Measurements from ENCODE around the gene ZNF487.
A peak's percentile ranks its signal among the peaks of the same experiment; 100 is the strongest.

The ZNF487 gene

GRCh38 chr10:43403911-43404703, 32.8 kb upstream of the ZNF487 start (continued):
- TF ChIP-seq ZXDB (tag by site-specific recombination; IDR thresholded peaks at IDR 0.05) (peak; percentile 42; the same call in 1 of the 2 replicates), ZNF610 (tag by site-specific recombination; IDR thresholded peaks at IDR 0.05; ENCODE audit: borderline replicate concordance) (no peak), ZNF645 (tag by site-specific recombination; IDR thresholded peaks at IDR 0.05) (no peak), KLF7 (tag by site-specific recombination; IDR thresholded peaks at IDR 0.05; ENCODE audit: borderline replicate concordance) (peak; percentile 84), WT1 (tag by site-specific recombination; IDR thresholded peaks at IDR 0.05) (0 out of 2 replicates have a peak, but pooled peaks have one; percentile 10), ZEB2 (tag by site-specific recombination; IDR thresholded peaks at IDR 0.05) (0 out of 2 replicates have a peak, but pooled peaks have one; percentile 37)

- Histone ChIP-seq H3K27ac (ENCODE audit: extremely low read depth, low read depth, low read length) (no peak overlapping the region), H3K9me3 (ENCODE audit: control insufficient read depth, insufficient read depth, low read depth, low read length) (no peaks in the 10 kb centered on the region), H3K36me3 (ENCODE audit: control insufficient read depth in 2 of 2, insufficient read depth in 1 of 2, low read length in 2 of 2) (peaks cover 3 to 15% of the 10 kb centered on the region in 2 experiments; a peak in 2 of 3 replicates), H3K4me3 (ENCODE audit: low read depth, low read length) (no peak overlapping the region), H3K4me1 (ENCODE audit: control insufficient read depth, insufficient read depth, low read length) (peaks cover 16% of the 10 kb centered on the region)
- ChIA-PET CTCF (no interaction called here), POLR2A (no interaction called here)
- TF ChIP-seq ZSCAN23 (tag by site-specific recombination; IDR thresholded peaks at IDR 0.05), result no peak
- no peak for TF ChIP-seq SP2 (tag by site-specific recombination; IDR thresholded peaks at IDR 0.05)
- no peak for TF ChIP-seq YY1 (tag by site-specific recombination; IDR thresholded peaks at IDR 0.05)
- no peak for TF ChIP-seq ZNF157 (tag by site-specific recombination; IDR thresholded peaks at IDR 0.05)
- TF ChIP-seq ZNF600 (tag by site-specific recombination; IDR thresholded peaks at IDR 0.05), result peak; percentile 72
- TF ChIP-seq PRDM1 (tag by site-specific recombination; IDR thresholded peaks at IDR 0.05), result peak; percentile 20; the same call in 1 of the 2 replicates
- TF ChIP-seq SCRT2 (tag by site-specific recombination; IDR thresholded peaks at IDR 0.05), result peak; percentile 40; the same call in 1 of the 2 replicates
Observed at GRCh38 chr10:43404704-43405084, 32.2 kb upstream of the ZNF487 start.

GRCh38 chr10:43407148-43407575, 29.7 kb upstream of the ZNF487 start:
- H3K36me3 ChIP-seq (ENCODE audit: control insufficient read depth in 2 of 2, insufficient read depth in 1 of 2, low read length in 2 of 2), result peaks cover 3 to 9% of the 10 kb centered on the region in 2 experiments; a peak in 2 of 3 replicates
- CTCF ChIA-PET, result interaction anchor here (0.7 kb wide), 1 partner anchor 45 kb away, joined by 3 read pairs; no protein-coding TSS in a partner anchor
- no peaks in the 10 kb centered on the region for H3K9me3 ChIP-seq (ENCODE audit: control insufficient read depth, insufficient read depth, low read depth, low read length)
- H3K4me3 ChIP-seq (ENCODE audit: low read depth, low read length), result peak overlapping the region; percentile 74
- H3K27ac ChIP-seq (ENCODE audit: extremely low read depth, low read depth, low read length), result peak overlapping the region; percentile 96
- POLR2A ChIA-PET, result interaction anchor here (0.6 to 1.6 kb wide), 6 partner anchors 9 to 30 kb away, joined by 3 to 29 read pairs (median 4); partner anchors contain the start of gene ZNF487
- peaks cover 10% of the 10 kb centered on the region; the same call in 1 of the 2 replicates for H3K4me1 ChIP-seq (ENCODE audit: control insufficient read depth, insufficient read depth, low read length)
- TF ChIP-seq ZNF37A (tag by site-specific recombination; IDR thresholded peaks at IDR 0.05), result no peak
- TF ChIP-seq ZNF140 (tag by site-specific recombination; IDR thresholded peaks at IDR 0.05), result no peak
- TF ChIP-seq ZFHX2 (tag by site-specific recombination; conservative IDR thresholded peaks at IDR 0.05), result no peak
- no peak for TF ChIP-seq ZNF114 (tag by site-specific recombination; IDR thresholded peaks at IDR 0.05)
- TF ChIP-seq SETDB1 (IDR thresholded peaks at IDR 0.05; ENCODE audit: insufficient read length, low read length), result no peak
- TF ChIP-seq ZNF423 (tag by site-specific recombination; IDR thresholded peaks at IDR 0.05), result 0 out of 2 replicates have a peak, but pooled peaks have one; percentile 39
- TF ChIP-seq ZNF521 (tag by site-specific recombination; IDR thresholded peaks at IDR 0.05), result no peak
- TF ChIP-seq YY1 (tag by site-specific recombination; IDR thresholded peaks at IDR 0.05), result peak; percentile 18
- peak; percentile 26; the same call in 1 of the 2 replicates for TF ChIP-seq PBX3 (CRISPR knock-in tag; IDR thresholded peaks at IDR 0.05)
- TF ChIP-seq ZNF302 (tag by site-specific recombination; IDR thresholded peaks at IDR 0.05; ENCODE audit: low read depth), result no peak
- 0 out of 2 replicates have a peak, but pooled peaks have one; percentile 10 for TF ChIP-seq ZNF341 (tag by site-specific recombination; IDR thresholded peaks at IDR 0.05; ENCODE audit: low read depth)
- TF ChIP-seq ZNF585B (tag by site-specific recombination; IDR thresholded peaks at IDR 0.05), result no peak
- TF ChIP-seq ZNF398 (tag by site-specific recombination; IDR thresholded peaks at IDR 0.05), result no peak
- 0 out of 2 replicates have a peak, but pooled peaks have one; percentile 77 for TF ChIP-seq HOXC10 (CRISPR knock-in tag; IDR thresholded peaks at IDR 0.05)
- no peak for TF ChIP-seq ZNF600 (tag by site-specific recombination; IDR thresholded peaks at IDR 0.05)
- TF ChIP-seq ZBTB20 (tag by site-specific recombination; IDR thresholded peaks at IDR 0.05), result peak; percentile 97
- TF ChIP-seq ZBTB26 (tag by site-specific recombination; optimal IDR thresholded peaks at IDR 0.05), result peak; percentile 89
- peak; percentile 80 for TF ChIP-seq ZIC2 (tag by site-specific recombination; IDR thresholded peaks at IDR 0.05)

Data from HEK293 (cell line).